NCI-H2196 (cell line): ENCODE measurements around the gene ITGA7.

Experiments used
- DNase-seq: peaks from one replicate; lab custom pipeline; 2025; ENCODE audit not compliant: unreplicated experiment; lab: John Stamatoyannopoulos, UW

ITGA7 gene

GRCh38 chr12:55733858-55734257 lies 26.2 kb upstream of the ITGA7 start:
- DNase-seq, result no peak

- no peak for DNase-seq
These were observed 25.4 kb upstream of the ITGA7 start for GRCh38 chr12:55733021-55733555.

- no peak for DNase-seq
These were observed 24.6 kb upstream of the ITGA7 start for GRCh38 chr12:55732288-55732687.

- no peak for DNase-seq
These were observed 22.4 kb upstream of the ITGA7 start for GRCh38 chr12:55729819-55730818.

GRCh38 chr12:55728939-55729818 lies 21.5 kb upstream of the ITGA7 start, which contains the start of gene CD63:
TSS of gene CD63 (minus strand) at chr12:55729009. CDS start at chr12:55728341, 668 bp downstream.
- DNase-seq, result peak; percentile 90

GRCh38 chr12:55728186-55728938 lies 20.7 kb upstream of the ITGA7 start:
- peak; percentile 45 for DNase-seq

GRCh38 chr12:55727643-55728185 lies 20.0 kb upstream of the ITGA7 start:
- peak; percentile 69 for DNase-seq

GRCh38 chr12:55726971-55727370 lies 19.3 kb upstream of the ITGA7 start:
- DNase-seq, result no peak

GRCh38 chr12:55725556-55725955 lies 17.9 kb upstream of the ITGA7 start:
- no peak for DNase-seq

- DNase-seq, result no peak
These were observed 17.2 kb upstream of the ITGA7 start for GRCh38 chr12:55724940-55725309.

GRCh38 chr12:55724226-55724939 lies 16.7 kb upstream of the ITGA7 start:
- DNase-seq, result peak; percentile 69

GRCh38 chr12:55723516-55724225 lies 16.0 kb upstream of the ITGA7 start:
- DNase-seq, result no peak

- DNase-seq, result no peak
These were observed 15.2 kb upstream of the ITGA7 start for GRCh38 chr12:55722948-55723347.

- DNase-seq, result no peak
These were observed 14.0 kb upstream of the ITGA7 start for GRCh38 chr12:55721601-55722213.

GRCh38 chr12:55720894-55721444 lies 13.3 kb upstream of the ITGA7 start:
- peak; percentile 87 for DNase-seq

GRCh38 chr12:55720071-55720564 lies 12.4 kb upstream of the ITGA7 start, which contains the start of gene RDH5:
TSS of gene RDH5 (plus strand) at chr12:55720393. CDS start at chr12:55721185, 792 bp downstream.
- DNase-seq, result no peak

- DNase-seq, result no peak
These were observed 11.7 kb upstream of the ITGA7 start for GRCh38 chr12:55719371-55719770.
